ENCODE results near the gene GLS.
"Not testable (repeated sequence)": the region's sequence is repeated elsewhere in the genome, so short reads cannot be mapped to it uniquely, and the experiment has no call there.

Gene GLS

DNA sequence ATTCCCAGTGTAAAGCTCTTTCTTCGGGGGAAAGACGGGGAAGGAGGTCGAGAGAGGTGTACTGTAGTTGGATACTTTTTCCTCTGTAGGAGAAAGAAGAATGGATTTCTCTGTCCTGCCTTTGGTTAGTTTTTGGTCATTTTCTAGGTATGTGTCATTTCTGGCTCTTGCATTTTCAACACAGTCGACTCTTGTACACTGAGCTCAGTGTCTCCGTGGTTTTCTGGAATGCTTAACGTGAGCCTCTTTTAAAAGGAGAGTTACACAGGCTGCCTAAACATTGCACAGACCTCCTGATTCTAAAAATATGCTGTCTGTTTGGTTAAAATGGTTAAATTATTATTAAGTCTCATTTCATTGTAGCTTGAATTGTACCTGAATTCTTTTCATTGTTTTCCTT lies 21.8 kb upstream of the GLS start:
- no peak for DNase-seq

DNA sequence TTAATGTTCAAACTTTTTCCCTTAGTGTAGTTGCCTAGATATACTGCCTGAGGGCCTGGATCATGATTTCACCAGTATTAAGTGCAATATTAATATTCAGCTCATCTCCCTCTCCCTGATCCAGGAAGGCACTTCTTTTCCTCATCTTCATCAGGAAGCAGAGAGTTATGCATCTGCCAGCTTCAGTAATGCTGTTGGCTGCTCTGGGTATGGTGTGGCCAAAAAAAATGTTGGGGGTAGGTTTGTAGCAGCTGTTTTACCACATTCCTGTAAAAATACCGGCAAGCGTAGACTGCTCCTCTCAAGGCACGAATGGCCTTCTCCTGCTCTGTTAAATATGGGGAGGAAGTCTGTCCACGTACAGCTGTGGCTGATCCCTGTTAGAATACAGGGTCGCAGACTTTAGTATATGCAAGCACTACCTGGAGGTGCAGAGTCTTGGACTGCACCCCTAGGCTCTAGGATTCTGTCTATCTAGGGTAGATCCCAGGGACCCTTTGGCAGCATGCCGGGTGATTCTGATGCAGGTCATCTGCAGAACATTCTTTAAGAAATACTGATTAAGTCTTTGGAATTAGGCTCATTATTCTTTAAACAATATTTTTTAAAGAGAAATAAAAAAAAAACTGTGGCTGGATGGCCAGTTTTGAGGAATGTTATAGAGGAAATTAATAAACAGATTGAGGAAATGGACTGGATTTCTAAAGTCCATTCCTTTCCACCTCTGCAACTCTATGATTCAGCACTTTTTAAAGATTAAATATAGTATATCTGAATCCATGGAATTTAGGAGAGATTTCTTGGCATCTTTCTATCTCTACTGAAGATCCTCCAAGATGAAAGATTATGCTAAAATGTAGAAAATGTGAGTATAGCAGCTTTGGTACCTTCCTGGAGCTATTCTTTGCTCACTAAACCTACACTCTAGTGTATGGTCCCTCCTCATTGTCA lies 21.0 kb upstream of the GLS start:
- no peak for DNase-seq

DNA sequence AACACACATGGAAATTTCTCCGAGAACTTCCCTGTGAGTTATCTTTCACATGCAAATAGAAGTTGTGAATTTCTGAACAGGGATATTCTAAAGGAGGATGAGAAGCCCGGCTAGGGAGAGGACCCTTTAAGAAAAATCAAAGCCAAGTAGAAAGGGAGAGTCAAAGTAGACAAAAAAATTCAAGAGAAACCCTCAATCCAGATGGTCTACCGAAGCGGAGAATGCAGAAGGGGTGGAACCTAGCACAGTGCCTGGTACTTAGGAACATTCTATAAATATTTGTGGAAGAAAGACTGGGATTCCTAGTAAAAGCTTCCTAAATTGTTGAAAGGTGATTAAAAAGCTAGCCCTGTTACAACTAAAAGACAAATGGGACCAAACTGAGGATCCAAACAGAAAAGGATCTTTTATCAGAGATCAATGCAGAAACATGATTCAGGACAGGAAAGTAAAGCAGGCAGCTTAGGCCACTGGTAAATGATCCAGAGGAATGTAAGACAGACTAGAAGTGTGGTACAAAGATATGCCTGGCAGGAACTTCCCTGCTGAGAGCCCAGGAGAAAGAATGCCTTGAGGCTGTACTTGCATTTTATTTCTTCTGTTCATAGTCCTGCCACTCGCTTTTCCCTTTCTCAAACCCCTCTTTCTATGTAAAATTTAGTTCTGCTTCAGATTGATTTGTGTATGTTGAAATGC lies 19.5 kb upstream of the GLS start:
- DNase-seq, result no peak

DNA sequence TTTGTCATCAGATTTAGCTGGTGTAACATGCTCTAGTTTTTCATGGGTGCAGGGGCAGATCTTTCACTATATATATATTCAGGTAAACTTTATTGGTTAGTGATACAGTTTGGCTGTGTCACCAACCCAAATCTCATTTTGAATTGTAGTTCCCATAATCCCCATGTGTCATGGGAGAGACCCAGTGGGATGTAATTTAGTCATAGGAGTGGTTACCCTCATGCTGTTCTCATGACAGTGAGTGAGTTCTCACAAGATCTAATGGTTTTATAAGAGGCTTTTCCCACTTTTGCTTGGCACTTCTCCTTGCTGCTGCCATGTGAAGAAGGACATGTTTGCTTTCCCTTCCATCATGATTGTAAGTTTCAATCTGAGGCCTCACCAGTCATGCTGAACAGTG lies 18.5 kb upstream of the GLS start:
- DNase-seq, result not testable (repeated sequence)

DNA sequence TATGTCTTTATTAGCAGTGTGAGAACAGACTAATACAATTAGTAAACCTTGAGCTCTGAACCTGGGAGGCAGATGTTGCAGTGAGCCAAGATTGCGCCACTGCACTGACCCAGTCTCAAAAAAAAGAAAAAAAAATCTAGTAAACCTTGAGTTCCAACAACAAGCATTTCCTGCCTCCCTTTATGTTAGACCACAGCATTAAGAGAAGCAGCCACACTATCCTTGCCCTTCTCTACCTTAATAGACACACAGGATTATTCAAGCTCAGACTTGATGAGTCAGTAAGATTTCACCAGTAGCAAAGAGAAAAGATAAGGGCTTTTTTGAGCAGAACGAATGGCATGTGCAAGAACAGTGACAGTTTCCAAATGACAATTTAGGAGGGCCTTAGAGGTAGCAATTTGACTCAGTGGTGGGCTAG lies 18.0 kb upstream of the GLS start:
- DNase-seq, result no peak

DNA sequence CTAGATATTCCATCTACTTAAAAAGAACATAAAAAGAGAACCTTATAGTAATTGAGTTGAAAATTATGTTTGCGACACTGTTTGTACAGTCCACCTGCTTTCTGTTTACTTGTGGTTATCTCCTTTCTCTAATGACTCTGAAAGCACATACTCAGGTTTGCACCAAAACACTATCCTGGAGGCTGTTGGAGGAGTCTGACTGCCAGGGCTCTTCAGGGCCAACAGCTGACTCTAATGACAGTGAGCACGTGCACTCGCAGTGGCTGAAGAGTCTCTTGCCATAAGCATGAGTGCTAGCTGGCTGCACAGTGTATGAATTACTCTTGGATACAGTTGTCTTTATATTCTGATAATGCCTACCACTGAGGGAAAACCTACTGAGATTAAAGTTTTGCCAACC lies 16.7 kb upstream of the GLS start:
- DNase-seq, result no peak

DNA sequence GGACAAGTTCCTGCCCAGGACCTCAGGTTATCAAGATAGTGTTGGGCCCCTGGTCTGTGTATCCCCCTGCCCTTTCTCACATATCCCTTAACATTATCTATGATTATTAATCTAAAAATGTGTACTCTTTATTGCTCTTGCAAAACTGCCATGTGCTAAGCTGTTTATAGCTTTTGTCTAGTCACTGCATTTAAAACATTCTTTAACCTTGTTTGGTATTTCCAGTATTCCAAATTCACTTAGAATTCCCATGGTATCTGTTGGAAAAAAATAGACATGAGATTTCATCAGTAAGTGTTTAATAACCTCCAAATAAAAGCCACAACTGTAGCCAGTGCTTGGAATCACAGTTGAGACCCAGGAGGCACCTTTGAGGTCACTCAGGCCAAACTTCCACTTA lies 16.2 kb upstream of the GLS start:
- DNase-seq, result no peak

DNA sequence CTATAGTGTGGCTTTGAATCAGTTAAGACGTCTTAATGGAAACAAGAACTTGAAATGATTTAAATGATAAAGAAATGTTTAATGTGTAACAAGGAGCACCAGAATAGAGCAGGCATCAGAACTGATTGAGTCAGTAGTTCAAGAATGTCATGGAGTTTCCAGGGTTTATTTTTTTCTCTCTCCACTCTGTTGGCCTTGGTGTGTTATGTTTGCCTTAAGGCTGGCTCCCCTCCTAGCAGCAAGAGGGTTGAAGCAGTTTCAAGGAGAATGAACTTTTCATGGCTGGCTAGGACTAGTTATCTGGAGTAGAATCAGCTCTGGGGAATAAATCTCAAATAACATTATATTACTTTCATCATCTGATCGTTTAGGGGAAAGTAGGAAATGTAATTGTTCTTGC lies 13.4 kb upstream of the GLS start:
- peak; percentile 38 for DNase-seq

DNA sequence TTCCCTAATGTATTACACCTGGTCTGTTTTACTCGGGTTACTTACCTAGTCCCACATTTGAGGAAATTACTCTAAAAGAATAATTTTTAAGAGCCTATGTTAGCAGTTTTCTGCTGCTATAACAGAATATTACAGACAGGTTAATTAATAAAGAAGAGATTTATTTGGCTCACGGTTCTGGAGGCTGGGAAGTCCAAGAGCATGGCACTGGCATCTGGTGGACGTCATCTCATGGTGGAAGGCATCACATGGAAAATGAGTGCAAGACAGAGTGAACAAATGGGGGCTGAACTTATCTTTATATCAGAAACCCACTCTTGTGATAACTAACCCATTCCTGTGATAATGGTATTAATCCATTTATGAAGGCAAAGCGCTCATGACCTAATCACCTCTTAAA lies 12.8 kb upstream of the GLS start:
- DNase-seq, result no peak

DNA sequence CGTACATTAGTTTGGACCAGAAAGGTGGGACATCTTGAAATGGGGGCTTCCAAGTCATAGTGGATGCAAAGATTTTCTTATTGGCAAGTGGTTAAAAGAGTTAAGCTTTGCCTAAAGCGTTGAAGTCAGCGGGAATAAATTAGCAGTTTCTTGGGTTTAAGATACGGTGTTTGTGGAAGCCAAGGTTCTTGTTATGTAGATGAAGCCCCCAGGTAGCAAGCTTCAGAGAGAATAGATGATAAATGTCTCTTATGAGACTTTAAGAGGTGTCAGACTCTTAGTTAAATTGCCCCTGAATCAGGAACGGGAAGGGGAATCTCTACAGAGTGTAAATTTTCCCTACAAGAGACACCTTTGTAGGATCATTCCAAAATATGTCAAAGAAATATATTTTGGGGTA lies 10.9 kb upstream of the GLS start:
- DNase-seq, result no peak

DNA sequence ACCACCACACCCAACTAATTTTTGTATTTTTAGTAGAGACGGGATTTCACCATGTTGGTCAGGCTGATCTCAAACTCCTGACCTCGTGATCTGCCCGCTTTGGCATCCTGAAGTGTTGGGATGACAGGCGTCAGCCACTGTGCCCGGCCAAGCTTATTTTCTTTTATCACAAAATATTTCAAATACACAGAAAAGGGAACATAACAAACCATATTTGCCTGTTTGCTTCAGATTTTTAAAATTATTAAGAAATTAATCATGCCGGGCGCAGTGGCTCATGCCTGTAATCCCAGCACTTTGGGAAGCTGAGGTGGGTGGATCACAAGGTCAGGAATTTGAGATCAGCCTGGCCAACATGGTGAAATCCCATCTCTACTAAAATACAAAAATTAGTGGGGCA lies 7.2 kb upstream of the GLS start:
- not testable (repeated sequence) for DNase-seq

DNA sequence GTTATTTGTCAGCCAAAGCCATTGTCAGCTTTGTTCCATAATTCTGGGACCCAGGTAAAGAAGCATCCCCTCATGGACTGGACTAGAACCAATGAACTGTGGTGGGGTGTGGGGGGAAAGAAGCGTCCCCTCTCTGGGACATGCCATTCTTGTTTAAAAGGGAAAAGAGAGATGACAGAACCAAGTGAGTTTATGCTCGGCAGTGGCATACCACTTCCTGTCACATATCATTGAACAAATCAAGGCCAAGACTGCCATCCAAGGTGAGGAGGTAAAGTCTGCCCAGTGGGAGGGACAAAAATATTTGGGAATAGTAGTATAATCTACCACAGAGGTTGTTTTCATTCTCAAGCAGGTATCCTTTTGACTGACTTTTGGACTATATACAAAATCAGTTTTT lies 4.7 kb upstream of the GLS start:
- DNase-seq, result no peak

DNA sequence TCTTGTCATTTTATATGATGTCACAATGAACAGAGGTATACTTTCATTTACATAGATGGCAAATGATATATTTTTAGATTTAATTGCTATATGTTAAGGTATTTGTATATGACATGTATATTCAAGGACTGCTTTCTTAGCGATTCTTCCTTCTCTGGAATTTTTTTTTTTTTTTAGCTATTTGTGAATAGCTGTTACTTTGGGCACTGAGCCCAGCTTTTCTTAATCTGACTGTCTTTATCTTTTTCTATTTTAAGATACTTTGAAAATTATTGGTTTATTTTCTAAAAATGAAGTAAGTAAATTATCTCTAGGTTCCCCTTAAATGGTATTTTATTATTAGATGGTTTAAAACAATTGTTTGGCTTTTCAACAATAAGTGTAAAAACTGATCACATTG lies 4.0 kb upstream of the GLS start:
- no peak for DNase-seq

DNA sequence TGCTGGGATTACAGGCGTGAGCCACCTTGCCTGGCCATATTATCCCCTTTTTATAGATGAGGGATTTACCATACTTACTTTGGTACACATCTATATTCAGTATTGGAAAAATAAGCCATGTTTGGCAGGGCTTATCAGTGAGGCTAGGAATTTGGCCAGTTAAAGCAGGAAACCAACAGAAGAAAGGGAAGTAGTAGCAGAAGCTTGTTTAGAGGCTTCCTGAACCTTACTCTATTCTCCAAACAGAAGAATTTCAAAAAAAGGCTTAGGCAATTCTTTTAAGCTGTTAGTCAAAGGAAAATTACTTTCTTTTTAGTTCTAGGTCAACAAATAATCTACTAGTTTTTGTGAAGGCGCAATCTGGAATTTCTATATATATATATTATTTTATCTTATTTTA lies 3.2 kb upstream of the GLS start:
- DNase-seq, result no peak

DNA sequence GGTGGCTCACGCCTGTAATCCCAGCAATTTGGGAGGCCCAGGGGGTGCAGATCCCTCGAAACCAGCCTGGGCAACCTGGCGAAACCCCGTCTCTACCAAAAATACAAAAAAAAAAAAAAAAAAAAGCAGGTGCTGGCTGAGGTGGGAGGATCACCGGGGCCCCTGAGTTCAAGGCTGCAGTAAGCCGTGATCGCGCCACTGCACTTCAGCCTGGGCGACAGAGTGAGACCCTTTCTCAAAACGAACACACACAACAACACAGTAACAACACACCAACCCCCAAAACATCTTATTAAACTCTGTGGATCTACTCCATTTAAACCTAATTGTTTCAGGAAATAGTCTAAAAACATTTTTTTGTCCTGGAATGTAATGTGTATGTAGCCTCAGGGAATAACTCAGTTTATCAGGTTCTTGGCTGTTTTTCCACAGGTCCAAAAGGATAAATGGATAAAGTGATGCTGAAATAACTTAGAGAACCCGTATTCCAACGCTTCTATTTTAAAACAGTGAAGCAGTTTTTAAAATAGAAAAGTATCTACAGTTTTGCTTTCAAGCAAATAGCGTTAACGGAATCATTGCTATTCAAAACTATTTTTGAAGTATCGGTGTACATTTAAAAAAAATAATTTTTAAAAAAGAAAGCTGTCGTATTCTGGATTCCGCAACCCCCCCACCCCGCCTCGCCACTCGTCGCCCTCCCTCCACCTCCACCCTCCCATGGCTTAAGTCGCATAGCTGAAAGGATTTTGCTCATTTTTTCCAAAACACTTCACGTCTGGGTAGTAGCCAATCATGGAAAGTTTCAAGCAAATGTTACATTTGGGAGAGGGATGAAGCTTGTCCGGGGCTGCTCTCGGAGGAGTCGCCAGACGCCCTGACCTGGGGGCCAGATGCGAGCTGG lies 895 bp upstream of the GLS start:
- no peak for DNase-seq

DNA sequence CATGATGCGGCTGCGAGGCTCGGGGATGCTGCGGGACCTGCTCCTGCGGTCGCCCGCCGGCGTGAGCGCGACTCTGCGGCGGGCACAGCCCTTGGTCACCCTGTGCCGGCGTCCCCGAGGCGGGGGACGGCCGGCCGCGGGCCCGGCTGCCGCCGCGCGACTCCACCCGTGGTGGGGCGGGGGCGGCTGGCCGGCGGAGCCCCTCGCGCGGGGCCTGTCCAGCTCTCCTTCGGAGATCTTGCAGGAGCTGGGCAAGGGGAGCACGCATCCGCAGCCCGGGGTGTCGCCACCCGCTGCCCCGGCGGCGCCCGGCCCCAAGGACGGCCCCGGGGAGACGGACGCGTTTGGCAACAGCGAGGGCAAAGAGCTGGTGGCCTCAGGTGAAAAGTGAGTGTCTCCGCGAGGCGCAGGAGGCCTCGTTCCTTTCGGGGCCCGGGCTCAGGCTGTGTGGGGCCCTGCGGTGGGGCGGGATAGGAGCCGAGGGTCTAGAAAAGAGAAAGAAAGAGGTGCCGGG lies 520 bp downstream of the GLS start:
- DNase-seq, result peak; percentile 68

DNA sequence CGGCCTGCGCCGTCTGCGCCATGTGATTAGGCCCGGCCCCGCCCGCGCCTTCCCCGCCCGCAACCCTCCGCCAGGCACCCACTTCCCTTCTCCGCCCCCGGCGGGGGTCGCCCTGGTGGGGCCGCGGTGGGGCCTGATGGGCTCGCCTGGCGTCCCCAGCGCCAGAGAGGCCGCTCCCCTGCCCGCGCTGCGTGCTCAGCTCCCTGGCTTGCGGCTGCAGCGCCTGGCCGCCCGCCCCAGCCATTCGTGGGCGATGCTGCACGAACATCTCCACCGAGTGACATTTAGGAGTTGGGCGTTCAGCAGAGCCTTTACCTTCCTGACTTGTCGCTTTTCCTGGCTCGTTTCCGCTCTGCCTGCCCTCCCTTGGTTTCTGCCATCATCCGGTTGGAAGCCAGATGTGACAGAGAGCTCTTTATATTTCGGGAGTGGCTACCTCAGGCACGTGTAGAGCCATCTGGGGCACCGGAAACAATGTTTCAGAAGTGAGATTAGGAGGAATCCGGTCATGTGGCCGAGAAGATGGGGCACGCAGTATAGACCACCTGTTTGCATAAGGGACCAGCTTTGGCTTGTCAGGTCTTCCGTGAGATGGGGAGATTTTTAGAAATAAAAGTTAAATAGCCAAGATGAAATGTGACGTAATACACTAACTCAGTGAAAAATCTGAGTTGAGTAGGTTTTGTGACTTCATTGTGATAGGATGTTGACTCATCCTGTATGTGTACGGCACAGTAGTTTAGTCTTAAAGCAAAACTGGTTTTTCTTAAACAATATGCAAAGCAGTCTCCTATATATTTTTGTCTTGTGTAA lies 1.2 kb downstream of the GLS start:
- peak; percentile 73 for DNase-seq

DNA sequence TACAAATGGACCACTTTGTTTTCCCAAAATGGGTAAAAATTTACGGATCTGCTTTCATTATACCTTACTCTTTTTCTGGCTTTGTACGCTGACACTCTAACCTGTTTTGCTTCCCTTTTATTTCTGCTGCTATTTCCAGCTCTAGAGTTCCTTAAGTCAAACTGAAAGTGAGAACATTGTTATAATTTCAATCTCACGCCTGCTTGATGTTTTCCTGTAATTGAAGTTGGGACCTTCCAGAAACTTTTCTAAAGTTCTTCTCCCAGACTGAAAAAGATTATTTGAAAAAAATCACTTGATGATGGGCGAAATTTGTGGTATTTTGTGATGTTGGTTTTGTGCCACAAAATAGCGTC lies 1.8 kb downstream of the GLS start:
- DNase-seq, result no peak

DNA sequence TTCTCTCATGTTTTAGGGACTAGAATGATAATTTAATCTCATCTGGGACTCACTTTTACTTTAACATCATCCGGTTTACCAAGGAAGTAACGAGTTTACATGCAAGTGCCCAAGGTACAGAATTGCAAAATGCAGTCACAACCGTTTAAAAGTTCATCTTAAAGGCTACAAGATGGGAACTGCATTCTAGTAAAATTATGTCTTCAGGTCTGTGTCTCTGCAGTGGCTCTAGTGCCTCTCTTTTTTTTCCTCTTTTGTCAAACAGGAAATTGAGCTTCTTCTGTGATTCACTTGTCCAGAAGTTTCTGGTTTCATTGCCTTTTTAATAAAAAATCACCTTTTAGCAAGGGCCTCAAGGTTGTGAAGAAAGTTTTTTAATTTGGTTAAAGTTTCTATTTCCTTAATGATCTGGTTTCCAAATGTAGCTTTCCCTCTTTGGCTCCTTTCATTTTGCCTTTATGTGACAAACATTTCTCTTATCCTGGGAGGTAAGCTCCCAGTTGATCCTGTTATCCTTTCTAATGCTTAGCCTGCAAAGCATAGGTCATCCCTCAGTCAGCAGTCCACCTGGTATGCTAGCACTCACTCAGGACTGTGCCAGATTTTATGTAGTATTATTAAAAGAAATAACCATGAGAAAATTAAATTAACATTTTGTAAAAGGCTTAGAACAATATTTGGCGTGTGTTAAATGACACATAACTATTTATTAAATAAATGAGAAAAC lies 2.4 kb downstream of the GLS start:
- DNase-seq, result no peak

DNA sequence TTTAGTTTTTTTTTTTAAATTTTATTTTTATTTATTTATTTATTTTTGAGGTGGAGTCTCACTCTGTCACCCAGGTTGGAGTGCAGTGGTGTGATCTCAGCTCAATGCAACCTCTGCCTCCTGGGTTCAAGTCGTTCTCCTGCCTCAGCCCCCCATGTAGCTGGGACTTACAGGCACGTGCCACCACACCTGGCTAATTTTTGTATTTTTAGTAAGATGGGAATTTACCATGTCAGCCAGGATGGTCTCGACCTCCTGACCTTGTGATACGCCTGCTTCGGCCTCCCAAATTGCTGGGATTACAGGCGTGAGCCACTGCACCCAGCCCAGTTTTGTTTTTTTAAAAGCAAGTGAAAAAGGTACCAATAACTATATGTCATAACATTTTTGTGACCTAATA lies 5.2 kb downstream of the GLS start:
- DNase-seq, result not testable (repeated sequence)

DNA sequence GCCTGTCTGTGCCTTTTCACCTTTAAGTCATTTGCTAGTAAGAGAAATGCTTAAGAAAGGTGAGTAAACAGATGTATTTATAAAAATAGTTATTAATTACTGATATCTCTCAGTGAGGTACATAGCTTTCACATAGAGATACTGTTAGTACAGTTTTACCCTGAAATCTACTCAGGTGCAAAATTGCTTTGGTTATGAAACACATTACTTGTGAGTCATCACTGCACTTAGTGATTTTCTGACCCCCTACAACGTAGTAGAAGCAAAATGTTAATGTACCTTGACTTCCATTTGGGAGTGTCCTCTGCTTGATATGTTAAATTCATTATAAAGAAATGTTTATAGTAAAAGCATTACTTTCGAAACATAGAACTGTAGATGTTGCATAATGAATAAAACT lies 6.5 kb downstream of the GLS start:
- DNase-seq, result no peak

DNA sequence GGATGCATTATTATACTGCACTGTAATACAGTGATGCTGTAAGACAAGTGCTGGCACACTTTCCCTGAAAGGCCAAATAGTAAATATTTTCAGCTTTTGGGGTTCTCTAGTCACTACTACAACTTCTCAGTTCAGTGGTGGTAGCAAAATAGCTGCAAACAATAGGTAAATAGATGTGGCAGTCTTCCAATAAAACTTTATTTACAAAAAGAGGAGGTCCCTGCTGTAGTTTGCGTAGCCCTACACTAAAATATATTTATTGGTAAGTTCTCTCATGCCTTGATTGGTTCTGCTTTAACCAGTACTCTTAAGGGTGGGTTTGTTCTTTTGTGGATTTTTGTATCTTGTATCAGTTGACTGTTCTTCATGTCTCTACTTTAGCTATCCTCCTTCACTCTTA lies 7.8 kb downstream of the GLS start:
- DNase-seq, result no peak
